ENCODE data around the gene CES4A. TPM values are rescaled to one million over a fixed set of nuclear protein-coding genes. Genes with fewer than 3 reads are reported as not detected.

CES4A gene
- total RNA-seq, 4 donors from 2014 or later, result 4.8 to 9.6 (median 6.4) TPM

GRCh38 chr16:66947302-66948065, 40.9 kb upstream of the CES4A start:
- intact Hi-C loops (cut with DNase I), result no loop called here
- peaks cover 13 to 51% (median 14%) of the 10 kb centered on the region in 3 donors for H3K4me1 ChIP-seq
- H3K36me3 ChIP-seq, result peaks cover 14 to 23% (median 16%) of the 10 kb centered on the region in 3 donors
- H3K27ac ChIP-seq, result peak overlapping the region in 3 of 4 donors; percentile 29 to 61 (median 36)
- H3K27me3 ChIP-seq, result peaks cover 0 to 18% (median 0%) of the 10 kb centered on the region in 4 donors
- 0% methylated on average over 1 to 11 of the region's 23 CpGs for WGBS, 2 donors
- H3K9me3 ChIP-seq, result no peaks in the 10 kb centered on the region
- no peak for DNase-seq
- peak overlapping the region; percentile 34 to 62 (median 50) for H3K4me3 ChIP-seq
- TF ChIP-seq, protein P1, sequence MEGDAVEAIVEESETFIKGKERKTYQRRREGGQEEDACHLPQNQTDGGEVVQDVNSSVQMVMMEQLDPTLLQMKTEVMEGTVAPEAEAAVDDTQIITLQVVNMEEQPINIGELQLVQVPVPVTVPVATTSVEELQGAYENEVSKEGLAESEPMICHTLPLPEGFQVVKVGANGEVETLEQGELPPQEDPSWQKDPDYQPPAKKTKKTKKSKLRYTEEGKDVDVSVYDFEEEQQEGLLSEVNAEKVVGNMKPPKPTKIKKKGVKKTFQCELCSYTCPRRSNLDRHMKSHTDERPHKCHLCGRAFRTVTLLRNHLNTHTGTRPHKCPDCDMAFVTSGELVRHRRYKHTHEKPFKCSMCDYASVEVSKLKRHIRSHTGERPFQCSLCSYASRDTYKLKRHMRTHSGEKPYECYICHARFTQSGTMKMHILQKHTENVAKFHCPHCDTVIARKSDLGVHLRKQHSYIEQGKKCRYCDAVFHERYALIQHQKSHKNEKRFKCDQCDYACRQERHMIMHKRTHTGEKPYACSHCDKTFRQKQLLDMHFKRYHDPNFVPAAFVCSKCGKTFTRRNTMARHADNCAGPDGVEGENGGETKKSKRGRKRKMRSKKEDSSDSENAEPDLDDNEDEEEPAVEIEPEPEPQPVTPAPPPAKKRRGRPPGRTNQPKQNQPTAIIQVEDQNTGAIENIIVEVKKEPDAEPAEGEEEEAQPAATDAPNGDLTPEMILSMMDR (IDR thresholded peaks at IDR 0.05), result peak; percentile 90 to 97 (median 94)
- no peak for TF ChIP-seq POLR2A (IDR thresholded peaks at IDR 0.05)

- TF ChIP-seq POLR2A (IDR thresholded peaks at IDR 0.05), result no peak
- TF ChIP-seq, protein P1 (IDR thresholded peaks at IDR 0.05), result no peak
- intact Hi-C loops (cut with DNase I), result no loop called here
- H3K9me3 ChIP-seq, result no peaks in the 10 kb centered on the region
- peaks cover 14 to 59% (median 15%) of the 10 kb centered on the region in 3 donors for H3K4me1 ChIP-seq
- DNase-seq, result no peak
- no CpG with 5 or more reads among the region's 44 CpGs for WGBS, 2 donors
- H3K27ac ChIP-seq, result peak overlapping the region in 3 of 4 donors; percentile 29 to 61 (median 41)
- H3K27me3 ChIP-seq, result peaks cover 0 to 18% (median 0%) of the 10 kb centered on the region in 4 donors
- peaks cover 6 to 15% (median 9%) of the 10 kb centered on the region in 3 donors for H3K36me3 ChIP-seq
- peak overlapping the region; percentile 34 to 62 (median 50) for H3K4me3 ChIP-seq
Measured at GRCh38 chr16:66948134-66948836, 40.1 kb upstream of the CES4A start.

- intact Hi-C loops (cut with DNase I), result no loop called here
- WGBS, 2 donors, result 9 to 18% methylated on average over 7 to 12 of the region's 21 CpGs
Measured at GRCh38 chr16:66948837-66949225, 39.6 kb upstream of the CES4A start.

GRCh38 chr16:66949472-66949871, 38.9 kb upstream of the CES4A start:
- H3K27me3 ChIP-seq, result peaks cover 0 to 18% (median 0%) of the 10 kb centered on the region in 4 donors
- intact Hi-C loops (cut with DNase I), result no loop called here
- no peak for DNase-seq
- H3K4me1 ChIP-seq, result peaks cover 14 to 67% (median 22%) of the 10 kb centered on the region in 3 donors
- peak overlapping the region in 2 of 4 donors; percentile 55 to 62 for H3K4me3 ChIP-seq
- H3K27ac ChIP-seq, result no peak overlapping the region
- WGBS, 2 donors, result 78 to 86% methylated on average over 5 to 6 of the region's 6 CpGs
- TF ChIP-seq POLR2A (IDR thresholded peaks at IDR 0.05), result no peak
- TF ChIP-seq, protein P1 (IDR thresholded peaks at IDR 0.05), result no peak
- H3K9me3 ChIP-seq, result no peaks in the 10 kb centered on the region
- peaks cover 0 to 3% (median 0%) of the 10 kb centered on the region in 3 donors for H3K36me3 ChIP-seq

More at GRCh38 chr16:66948837-66949225, 39.6 kb upstream of the CES4A start:
- H3K4me1 ChIP-seq, result peaks cover 14 to 64% (median 20%) of the 10 kb centered on the region in 3 donors
- DNase-seq, result no peak
- TF ChIP-seq, protein P1 (IDR thresholded peaks at IDR 0.05), result no peak
- TF ChIP-seq POLR2A (IDR thresholded peaks at IDR 0.05), result no peak
- peak overlapping the region; percentile 34 to 62 (median 50) for H3K4me3 ChIP-seq
- peak overlapping the region in 3 of 4 donors; percentile 29 to 61 (median 41) for H3K27ac ChIP-seq
- no peaks in the 10 kb centered on the region for H3K9me3 ChIP-seq
- H3K36me3 ChIP-seq, result peaks cover under 1 to 9% (median 4%) of the 10 kb centered on the region in 3 donors
- H3K27me3 ChIP-seq, result peaks cover 0 to 18% (median 0%) of the 10 kb centered on the region in 4 donors
